OCI-LY7 (cell line): ENCODE results near the gene RXFP1. TPM values are rescaled to one million over a fixed set of nuclear protein-coding genes. Genes with fewer than 3 reads are reported as not detected.
A peak's percentile ranks its signal among the peaks of the same experiment; 100 is the strongest.

Experiments
- BruUV-seq: library from RNA; stranded (reverse); fragments of 400-500 nt; replicated peaks from 2 replicates; lab custom pipeline; 2021; lab: Mats Ljungman, UMichigan
- CTCF ChIA-PET: fragments of 300-600 bp; sonication (Branson Sonifier 250); formaldehyde crosslinking; loops from one replicate; lab custom pipeline; 2022; ENCODE audit warnings: antibody characterized with exemption; ENCODE audit not compliant: unreplicated experiment; lab: Charles Lee
- POLR2A ChIA-PET: fragments of 300-600 bp; sonication (Branson Sonifier 250); formaldehyde crosslinking; loops from one replicate; lab custom pipeline; 2022; ENCODE audit warnings: antibody characterized with exemption; lab: Charles Lee
- DNase-seq: peaks from one replicate; pipeline ENCODE4 v3.0.0-alpha.2; 2015; ENCODE audit warnings: low spot score
- H2AFZ ChIP-seq: fragments of 200-600 bp; sonication (generic), shearing (Covaris generic); 2 replicates; pipeline ENCODE4 v1.6.1; 2014; ENCODE audit warnings: mild to moderate bottlenecking, antibody characterized with exemption, low read length, moderate library complexity
- H3K27ac ChIP-seq: fragments of 200-600 bp; sonication (generic); 2 replicates; pipeline ENCODE4 v1.5.1; 2014; ENCODE audit warnings: mixed run types, low read depth, mild to moderate bottlenecking, moderate library complexity, low read length, inconsistent platforms; ENCODE audit not compliant: poor library complexity, severe bottlenecking
- H3K36me3 ChIP-seq: fragments of 200-600 bp; sonication (generic); 2 replicates; pipeline ENCODE4 v1.6.1; 2014; ENCODE audit warnings: mild to moderate bottlenecking, antibody characterized with exemption, low read length, moderate library complexity, mixed read lengths; ENCODE audit not compliant: insufficient read depth
- H3K4me1 ChIP-seq: fragments of 200-600 bp; sonication (generic); 2 replicates; pipeline ENCODE4 v1.5.1; 2014; ENCODE audit warnings: mild to moderate bottlenecking, low read length; ENCODE audit not compliant: insufficient read depth, poor library complexity, severe bottlenecking
- H3K4me2 ChIP-seq: fragments of 200-600 bp; sonication (generic); 2 replicates; pipeline ENCODE4 v1.6.1; 2014; ENCODE audit warnings: mild to moderate bottlenecking, low read length
- H3K4me3 ChIP-seq: fragments of 200-600 bp; sonication (generic); 2 replicates; pipeline ENCODE4 v1.5.1; 2014; ENCODE audit warnings: mild to moderate bottlenecking, low read depth, low read length; ENCODE audit not compliant: poor library complexity, severe bottlenecking
- H3K79me2 ChIP-seq: fragments of 200-600 bp; sonication (generic); 2 replicates; pipeline ENCODE4 v1.6.1; 2016; ENCODE audit warnings: low read depth, mild to moderate bottlenecking, low read length, moderate library complexity, mixed read lengths; ENCODE audit not compliant: insufficient read depth
- H3K9me2 ChIP-seq: fragments of 200-600 bp; sonication (generic); 2 replicates; pipeline ENCODE4 v1.6.1; 2016; ENCODE audit warnings: mild to moderate bottlenecking, low read length, mixed read lengths; ENCODE audit not compliant: insufficient read depth
- H3K9me3 ChIP-seq: fragments of 200-600 bp; sonication (generic); 2 replicates; pipeline ENCODE4 v1.6.1; 2014; ENCODE audit warnings: mild to moderate bottlenecking, mixed run types, low read length, mixed read lengths
- H4K20me1 ChIP-seq: fragments of 200-600 bp; sonication (generic); 2 replicates; pipeline ENCODE4 v1.6.1; 2014; ENCODE audit warnings: mild to moderate bottlenecking, antibody characterized with exemption, low read length, moderate library complexity, mixed read lengths; ENCODE audit not compliant: insufficient read depth
- EZH2phosphoT487 ChIP-seq: fragments of 200-600 bp; sonication (generic); IDR thresholded peaks from 2 replicates; pipeline ENCODE4 v1.6.1; 2018; ENCODE audit warnings: low read depth, borderline replicate concordance, mild to moderate bottlenecking, mixed run types, antibody characterized with exemption, low read length, moderate library complexity, mixed read lengths
- intact Hi-C: fragments of 100-400 bp; cut with micrococcal nuclease; formaldehyde crosslinking; loops from one replicate; pipeline ENCODE4 v1.10.0; 2022; ENCODE audit not compliant: unreplicated experiment
- total RNA-seq, 2 experiments: library from RNA; depleted of rRNA in 1 of 2; stranded (reverse); fragments of >200 nt in 1 of 2; shearing (Covaris generic) in 1 of 2; gene quantifications; 2 replicates each; pipeline ENCODE4 v1.2.3, GENCODE V29; 2014 to 2022
- TF ChIP-seq, protein P1 (sequence below): fragments of 200-600 bp; sonication (generic); conservative IDR thresholded peaks from 2 replicates; pipeline ENCODE4 v1.5.1; 2014; ENCODE audit warnings: mild to moderate bottlenecking, antibody characterized with exemption, low read length, moderate library complexity, mixed read lengths

RXFP1 gene
- total RNA-seq, 2 experiments from 2014 or later = not detected

DNA sequence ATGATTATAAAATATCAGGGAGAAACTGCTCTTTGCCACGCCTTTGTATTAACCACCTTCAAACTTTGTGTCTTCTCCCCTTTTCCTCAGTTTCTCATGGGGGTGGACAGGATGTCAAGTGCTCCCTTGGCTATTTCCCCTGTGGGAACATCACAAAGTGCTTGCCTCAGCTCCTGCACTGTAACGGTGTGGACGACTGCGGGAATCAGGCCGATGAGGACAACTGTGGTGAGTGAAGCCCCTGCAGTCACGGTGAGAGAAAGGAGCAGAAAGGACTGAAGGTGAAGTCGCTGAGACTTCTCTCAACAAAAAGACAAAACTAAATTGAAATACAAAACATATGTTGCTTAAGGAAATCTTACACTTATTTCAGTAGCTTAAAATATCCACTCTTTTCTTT is 50.9 kb downstream of the RXFP1 start:
- CTCF ChIA-PET = no interaction called here
- no peak overlapping the region for H3K4me2 ChIP-seq
- no peaks in the 10 kb centered on the region for H3K4me1 ChIP-seq

DNA sequence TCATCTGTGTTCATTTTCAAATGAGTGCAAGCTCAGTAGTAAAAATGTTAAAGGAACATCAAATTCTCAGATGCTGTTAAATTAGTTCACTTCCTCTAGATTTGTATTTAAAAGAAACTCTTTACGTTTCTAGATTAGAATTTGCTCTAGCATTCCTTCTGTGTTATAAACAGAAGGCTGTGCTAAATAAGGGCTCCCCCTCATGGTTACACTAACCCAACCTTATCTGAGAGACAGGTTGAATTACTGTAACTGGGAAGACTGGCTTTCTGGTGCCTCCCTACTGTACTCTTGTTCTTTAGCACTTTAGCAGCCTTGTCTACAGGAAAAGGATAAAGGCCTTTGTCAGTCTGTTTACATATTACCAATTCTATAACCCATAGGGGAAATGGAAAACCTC is 56.8 kb downstream of the RXFP1 start:
- Histone ChIP-seq H4K20me1 (no peaks in the 10 kb centered on the region), H3K27ac (no peak overlapping the region), H3K4me3 (no peak overlapping the region), H3K9me2 (no peaks in the 10 kb centered on the region), H3K36me3 (no peaks in the 10 kb centered on the region), H3K9me3 (no peaks in the 10 kb centered on the region), H3K4me2 (no peak overlapping the region), H3K79me2 (no peaks in the 10 kb centered on the region), H2AFZ (no peak overlapping the region), H3K4me1 (no peaks in the 10 kb centered on the region)
- TF ChIP-seq, protein P1, sequence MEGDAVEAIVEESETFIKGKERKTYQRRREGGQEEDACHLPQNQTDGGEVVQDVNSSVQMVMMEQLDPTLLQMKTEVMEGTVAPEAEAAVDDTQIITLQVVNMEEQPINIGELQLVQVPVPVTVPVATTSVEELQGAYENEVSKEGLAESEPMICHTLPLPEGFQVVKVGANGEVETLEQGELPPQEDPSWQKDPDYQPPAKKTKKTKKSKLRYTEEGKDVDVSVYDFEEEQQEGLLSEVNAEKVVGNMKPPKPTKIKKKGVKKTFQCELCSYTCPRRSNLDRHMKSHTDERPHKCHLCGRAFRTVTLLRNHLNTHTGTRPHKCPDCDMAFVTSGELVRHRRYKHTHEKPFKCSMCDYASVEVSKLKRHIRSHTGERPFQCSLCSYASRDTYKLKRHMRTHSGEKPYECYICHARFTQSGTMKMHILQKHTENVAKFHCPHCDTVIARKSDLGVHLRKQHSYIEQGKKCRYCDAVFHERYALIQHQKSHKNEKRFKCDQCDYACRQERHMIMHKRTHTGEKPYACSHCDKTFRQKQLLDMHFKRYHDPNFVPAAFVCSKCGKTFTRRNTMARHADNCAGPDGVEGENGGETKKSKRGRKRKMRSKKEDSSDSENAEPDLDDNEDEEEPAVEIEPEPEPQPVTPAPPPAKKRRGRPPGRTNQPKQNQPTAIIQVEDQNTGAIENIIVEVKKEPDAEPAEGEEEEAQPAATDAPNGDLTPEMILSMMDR = peak; percentile 54
- TF ChIP-seq EZH2phosphoT487 = no peak
- intact Hi-C loops = no loop called here
- POLR2A ChIA-PET = interaction anchor here (1.4 kb wide), 1 partner anchor 10 kb away, joined by 3 read pairs; no protein-coding TSS in a partner anchor
- CTCF ChIA-PET = no interaction called here
- no TSS peak for BruUV-seq
- DNase-seq = peak; percentile 4

More for the DNA sequence above, 50.9 kb downstream of the RXFP1 start:
- intact Hi-C loops = no loop called here
- no peaks in the 10 kb centered on the region for H3K9me3 ChIP-seq
- POLR2A ChIA-PET = interaction anchor here (0.6 to 1.2 kb wide), 2 partner anchors 10 to 593 kb away, joined by 3 to 4 read pairs; no protein-coding TSS in a partner anchor
- DNase-seq = no peak
- no peak for TF ChIP-seq EZH2phosphoT487
- TF ChIP-seq, protein P1 = no peak
- no peaks in the 10 kb centered on the region for H3K36me3 ChIP-seq
- H3K79me2 ChIP-seq = no peaks in the 10 kb centered on the region
- H3K4me3 ChIP-seq = no peak overlapping the region
- no peak overlapping the region for H3K27ac ChIP-seq
- no peak overlapping the region for H2AFZ ChIP-seq
- no TSS peak for BruUV-seq
- no peaks in the 10 kb centered on the region for H4K20me1 ChIP-seq
- H3K9me2 ChIP-seq = no peaks in the 10 kb centered on the region

DNA sequence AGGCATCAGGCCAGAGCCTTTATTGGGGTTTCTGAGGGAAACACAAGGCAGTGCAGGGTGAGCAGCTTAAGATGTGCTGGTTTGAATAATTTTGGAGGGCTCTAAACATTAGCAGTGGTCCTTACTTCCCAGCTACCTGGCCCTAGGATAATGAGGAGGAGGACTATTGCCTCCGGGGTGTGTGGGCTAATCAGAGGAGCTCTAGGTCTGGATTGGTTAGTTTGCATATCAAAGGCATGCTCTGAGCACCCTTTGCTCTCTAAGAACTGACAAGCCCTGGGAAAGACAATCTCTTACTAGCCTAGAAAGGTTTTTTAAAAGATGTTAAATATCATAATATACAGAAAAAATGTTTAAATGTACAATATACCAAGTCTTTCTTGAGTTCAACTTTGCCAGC is 58.4 kb downstream of the RXFP1 start:
- CTCF ChIA-PET = no interaction called here
- POLR2A ChIA-PET = no interaction called here
- intact Hi-C loops = no loop called here

More for the DNA sequence above, 58.4 kb downstream of the RXFP1 start:
- Histone ChIP-seq H3K36me3 (no peaks in the 10 kb centered on the region), H3K27ac (no peak overlapping the region), H3K4me2 (no peak overlapping the region), H3K4me1 (no peaks in the 10 kb centered on the region), H4K20me1 (no peaks in the 10 kb centered on the region), H2AFZ (no peak overlapping the region), H3K9me3 (no peaks in the 10 kb centered on the region), H3K79me2 (no peaks in the 10 kb centered on the region), H3K4me3 (no peak overlapping the region), H3K9me2 (no peaks in the 10 kb centered on the region)
- no peak for TF ChIP-seq EZH2phosphoT487
- TF ChIP-seq, protein P1 = no peak
- BruUV-seq = no TSS peak
- DNase-seq = no peak
